ENCODE results near the gene UQCRHL. TPM values are rescaled to one million over a fixed set of nuclear protein-coding genes. Genes with fewer than 3 reads are reported as not detected.

Gene UQCRHL
- total and polyA plus RNA-seq, 2 of the 8 experiments (the other 6 are each of a cell fraction or from before 2014, with no cell fraction given): 3.7 to 3.9 TPM

DNA sequence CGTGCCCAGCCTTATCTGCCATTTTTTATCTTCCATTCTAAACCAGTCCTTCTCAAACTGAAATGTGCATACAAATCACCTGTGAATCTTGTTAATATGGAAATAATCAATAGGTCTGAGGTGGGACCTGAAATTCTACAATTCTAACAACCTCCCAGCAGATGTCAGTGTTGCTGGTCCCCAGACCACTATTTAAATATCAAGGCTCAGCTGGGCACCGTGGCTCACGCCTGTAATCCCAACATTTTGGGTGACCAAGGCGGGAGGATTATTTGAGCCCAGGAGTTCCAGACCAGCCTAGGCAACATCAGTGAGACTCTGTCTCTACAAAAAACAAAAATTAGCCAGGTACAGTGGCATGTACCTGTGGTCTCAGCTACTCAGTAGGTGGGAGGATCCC lies 4.1 kb downstream of the UQCRHL start:
- H2BK120ac ChIP-seq (replicated peaks; ENCODE audit: low read depth, low read length): no peak overlapping the region
- no peak overlapping the region for H3K23ac ChIP-seq (ENCODE audit: insufficient read length)
- H3K79me2 ChIP-seq (ENCODE audit: control insufficient read depth in 1 of 2, insufficient read depth in 2 of 2, low read length in 2 of 2): no peaks in the 10 kb centered on the region
- H4K5ac ChIP-seq (ENCODE audit: insufficient read length, low read depth, low read length): no peak overlapping the region
- no peaks in the 10 kb centered on the region for H3K27me3 ChIP-seq (replicated peaks in 1 of 4; ENCODE audit: control insufficient read depth in 3 of 4, extremely low read depth in 1 of 4, insufficient read depth in 3 of 4, low read length in 3 of 4)
- no peak overlapping the region for H2AFZ ChIP-seq (ENCODE audit: low read length)
- no peak overlapping the region for H3K4me3 ChIP-seq (ENCODE audit: extremely low read depth in 1 of 4, insufficient read depth in 2 of 4, low read depth in 3 of 4, low read length in 4 of 4)
- WGBS, 2 experiments (ENCODE audit: extremely low coverage in 1 of 2, insufficient coverage in 1 of 2, insufficient read length in 1 of 2, insufficient replicate concordance in 2 of 2, low coverage in 1 of 2, low lambda C conversion rate in 2 of 2, missing lambda C conversion rate in 1 of 2): 38% methylated on average over 4 of the region's 4 CpGs; no CpG with 5 or more reads in 1 of the 2 experiments
- H3K9ac ChIP-seq (replicated peaks in 1 of 4; ENCODE audit: extremely low read depth in 1 of 4, low read depth in 3 of 4, low read length in 3 of 4): no peak overlapping the region
- no peak overlapping the region for H3K56ac ChIP-seq (replicated peaks; ENCODE audit: insufficient read length, low read depth, low read length)
- DNase-seq (ENCODE audit: low read depth in 1 of 2, low spot score in 2 of 2): peak in 1 of 2 experiments; percentile 68
- H3K4me2 ChIP-seq (ENCODE audit: insufficient read depth in 1 of 2, low read depth in 2 of 2, low read length in 2 of 2): no peak overlapping the region
- POLR2A ChIA-PET (ENCODE audit: partially characterized antibody): interaction anchor here (1.3 kb wide), 1 partner anchor 46 kb away, joined by 9 read pairs; no protein-coding TSS in a partner anchor
- no peaks in the 10 kb centered on the region for H3K23me2 ChIP-seq (ENCODE audit: low read depth, low read length)
- no peak overlapping the region for H4K8ac ChIP-seq (ENCODE audit: extremely low read depth, insufficient read depth, low read length)
- H3K4ac ChIP-seq (replicated peaks; ENCODE audit: insufficient read length, low read depth, low read length): no peak overlapping the region
- TF ChIP-seq EZH2 (IDR thresholded peaks at IDR 0.05; ENCODE audit: low read depth, low read length, severe bottlenecking) (no peak), RAD21 (IDR thresholded peaks at IDR 0.05 in 1 of 2, conservative IDR thresholded peaks at IDR 0.05 in 1 of 2; ENCODE audit: low read depth in 2 of 2, low read length in 2 of 2) (peak; percentile 66 to 81), SP1 (IDR thresholded peaks at IDR 0.05; ENCODE audit: low read depth, low read length) (no peak), CTCF (IDR thresholded peaks at IDR 0.05; ENCODE audit: control extremely low read depth in 1 of 3, insufficient read depth in 1 of 3, low read depth in 1 of 3, low read length in 3 of 3) (peak; percentile 19 to 67 (median 55))
- H4K91ac ChIP-seq (replicated peaks; ENCODE audit: insufficient read length, low read length): no peak overlapping the region
- no peaks in the 10 kb centered on the region for H3K9me3 ChIP-seq (ENCODE audit: insufficient read depth in 2 of 2, low read depth in 1 of 2, low read length in 1 of 2)
- H2BK15ac ChIP-seq (ENCODE audit: low read length): no peak overlapping the region
- FAIRE-seq: peak; percentile 77
- CTCF ChIA-PET (ENCODE audit: partially characterized antibody): interaction anchor here (0.6 to 4.5 kb wide), 31 partner anchors 9 to 1405 kb away, joined by 3 to 25 read pairs (median 4); partner anchors contain the start of genes SRARP and ZBTB17
- no peak overlapping the region for H2BK20ac ChIP-seq (ENCODE audit: low read length)
- peaks cover 0 to 18% (median 12%) of the 10 kb centered on the region in 4 experiments; a peak in 6 of 7 replicates for H3K4me1 ChIP-seq (replicated peaks in 1 of 4; ENCODE audit: control insufficient read depth in 3 of 4, insufficient read depth in 4 of 4, low read length in 3 of 4)
- H3K36me3 ChIP-seq (ENCODE audit: control insufficient read depth in 2 of 4, insufficient read depth in 4 of 4, low read length in 3 of 4): no peaks in the 10 kb centered on the region
- no peak overlapping the region for H2BK5ac ChIP-seq (ENCODE audit: low read depth, low read length)
- H3K18ac ChIP-seq (ENCODE audit: extremely low read depth, low read length): no peak overlapping the region
- peaks cover 0 to 1% of the 10 kb centered on the region in 2 experiments for H4K20me1 ChIP-seq (replicated peaks in 1 of 2; ENCODE audit: control insufficient read depth in 1 of 2, insufficient read depth in 2 of 2, low read length in 2 of 2)
- H2BK12ac ChIP-seq (ENCODE audit: low read depth, low read length): no peak overlapping the region
- H3K27ac ChIP-seq (ENCODE audit: low read depth, low read length): no peak overlapping the region
- no peaks in the 10 kb centered on the region for H3K79me1 ChIP-seq (ENCODE audit: low read depth, low read length)
- no peak overlapping the region for H2AK5ac ChIP-seq (ENCODE audit: low read depth, low read length)
- H3K14ac ChIP-seq (ENCODE audit: insufficient read length): no peak overlapping the region

All from H1 (cell line).